Fibroblast of lung (primary cell): ENCODE data around the gene DHFR. TPM values are rescaled to one million over a fixed set of nuclear protein-coding genes. Genes with fewer than 3 reads are reported as not detected.

Experiments used
- DNase-seq, 2 donors: peaks; one replicate each; pipeline versions ENCODE4 v3.0.0 to v3.0.0-alpha.2; 2010; ENCODE audit warnings: low read depth in 2 of 2
- H2AFZ ChIP-seq: 2 replicates; pipeline ENCODE4 v1.5.1; 2012; ENCODE audit warnings: low read length, control low read depth, inconsistent platforms
- H3K27ac ChIP-seq: 2 replicates; pipeline ENCODE4 v1.5.1; 2011; ENCODE audit warnings: low read length, control low read depth; ENCODE audit not compliant: insufficient read depth
- H3K27me3 ChIP-seq: 2 replicates; pipeline ENCODE4 v1.5.1; 2011; ENCODE audit warnings: mild to moderate bottlenecking, low read length; ENCODE audit not compliant: control insufficient read depth, insufficient read depth
- H3K36me3 ChIP-seq: 2 replicates; pipeline ENCODE4 v1.5.1; 2011; ENCODE audit warnings: low read length; ENCODE audit not compliant: control insufficient read depth, insufficient read depth
- H3K4me1 ChIP-seq: 2 replicates; pipeline ENCODE4 v1.5.1; 2011; ENCODE audit warnings: low read length; ENCODE audit not compliant: control insufficient read depth, insufficient read depth; ENCODE audit errors: extremely low read depth
- H3K4me2 ChIP-seq: 2 replicates; pipeline ENCODE4 v1.5.1; 2011; ENCODE audit warnings: low read length, control low read depth; ENCODE audit not compliant: insufficient read depth; ENCODE audit errors: extremely low read depth
- H3K4me3 ChIP-seq, 4 experiments: fragments of 200-600 bp in 1 of 4; sonication (generic) in 1 of 4; replicated peaks in 1 of 4; 2 replicates each; pipeline ENCODE4 v1.5.1; 2011 to 2016; ENCODE audit warnings: low read length in 4 of 4, low read depth in 3 of 4, mild to moderate bottlenecking in 3 of 4, control low read depth in 2 of 4, inconsistent platforms in 1 of 4, mixed read lengths in 1 of 4; ENCODE audit not compliant: insufficient read depth in 1 of 4; ENCODE audit errors: control extremely low read depth in 1 of 4
- H3K79me2 ChIP-seq: 2 replicates; pipeline ENCODE4 v1.5.1; 2012; ENCODE audit warnings: mild to moderate bottlenecking, low read length, inconsistent platforms; ENCODE audit not compliant: control insufficient read depth, insufficient read depth
- H3K9ac ChIP-seq: 2 replicates; pipeline ENCODE4 v1.5.1; 2011; ENCODE audit warnings: mild to moderate bottlenecking, low read length, control low read depth; ENCODE audit not compliant: insufficient read depth
- H3K9me3 ChIP-seq: 2 replicates; pipeline ENCODE4 v1.5.1; 2012; ENCODE audit warnings: low read depth, low read length; ENCODE audit not compliant: control insufficient read depth, insufficient read depth
- H4K20me1 ChIP-seq: 2 replicates; pipeline ENCODE4 v1.5.1; 2011; ENCODE audit warnings: low read length; ENCODE audit not compliant: control insufficient read depth, insufficient read depth; ENCODE audit errors: extremely low read depth
- EZH2 ChIP-seq: IDR thresholded peaks from 2 replicates; pipeline ENCODE4 v1.5.1; 2012; ENCODE audit warnings: low read length, control low read depth, mild to moderate bottlenecking; ENCODE audit errors: missing control alignments
- polyA plus RNA-seq, 2 donors: library from polyadenylated mRNA; depleted of rRNA in 1 of 2; stranded (reverse) in 1 of 2; unstranded in 1 of 2; fragments of >200 nt; gene quantifications; 2 replicates each; pipeline ENCODE4 v1.2.1, GENCODE V29; 2011 to 2012; ENCODE audit warnings: missing spikeins in 1 of 2
- total RNA-seq: library from RNA; depleted of rRNA; stranded (reverse); fragments of >200 nt; gene quantifications from 2 replicates; pipeline ENCODE4 v1.2.1, GENCODE V29; 2014
- TF ChIP-seq, protein P1 (sequence below), 2 donors: IDR thresholded peaks in 1 of 2; conservative IDR thresholded peaks in 1 of 2; 1 replicate in 1 of 2; 2 replicates in 1 of 2; pipeline ENCODE4 v1.5.1; 2011 to 2012; ENCODE audit warnings: low read length in 2 of 2, control low read depth in 1 of 2, inconsistent platforms in 1 of 2, low read depth in 1 of 2, mild to moderate bottlenecking in 1 of 2

DHFR gene
- total and polyA plus RNA-seq, 2 donors (not counting 1 experiment from before 2014, with no cell fraction given) = 9.7 to 22.2 TPM

DNA sequence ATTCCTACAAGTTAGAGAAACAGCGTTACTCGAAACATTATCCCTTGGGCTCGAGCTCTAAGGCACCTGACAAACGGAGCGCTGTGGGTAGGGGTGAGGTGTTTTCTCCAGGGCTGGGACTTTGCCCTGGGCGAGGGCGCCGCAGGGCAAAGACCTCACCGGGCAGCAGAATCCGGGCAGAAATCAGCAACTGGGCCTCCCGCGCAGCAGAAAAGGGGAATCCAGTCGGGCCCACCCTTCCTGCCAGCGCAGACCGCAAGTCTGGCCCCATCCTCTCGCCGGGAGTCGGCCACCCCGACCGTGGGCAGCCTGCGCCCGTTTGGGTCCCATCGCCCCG lies 761 bp downstream of the DHFR start:
- Histone ChIP-seq H2AFZ (no peak overlapping the region), H3K9ac (peak overlapping the region; percentile 67), H3K9me3 (no peaks in the 10 kb centered on the region), H3K36me3 (no peaks in the 10 kb centered on the region), H4K20me1 (no peaks in the 10 kb centered on the region), H3K4me1 (no peaks in the 10 kb centered on the region), H3K4me2 (peak overlapping the region; percentile 88), H3K4me3 (peak overlapping the region; percentile 58 to 89 (median 80)), H3K27ac (peak overlapping the region; percentile 75), H3K27me3 (no peaks in the 10 kb centered on the region), H3K79me2 (peaks cover 12% of the 10 kb centered on the region)
- TF ChIP-seq EZH2 = no peak
- TF ChIP-seq, protein P1, sequence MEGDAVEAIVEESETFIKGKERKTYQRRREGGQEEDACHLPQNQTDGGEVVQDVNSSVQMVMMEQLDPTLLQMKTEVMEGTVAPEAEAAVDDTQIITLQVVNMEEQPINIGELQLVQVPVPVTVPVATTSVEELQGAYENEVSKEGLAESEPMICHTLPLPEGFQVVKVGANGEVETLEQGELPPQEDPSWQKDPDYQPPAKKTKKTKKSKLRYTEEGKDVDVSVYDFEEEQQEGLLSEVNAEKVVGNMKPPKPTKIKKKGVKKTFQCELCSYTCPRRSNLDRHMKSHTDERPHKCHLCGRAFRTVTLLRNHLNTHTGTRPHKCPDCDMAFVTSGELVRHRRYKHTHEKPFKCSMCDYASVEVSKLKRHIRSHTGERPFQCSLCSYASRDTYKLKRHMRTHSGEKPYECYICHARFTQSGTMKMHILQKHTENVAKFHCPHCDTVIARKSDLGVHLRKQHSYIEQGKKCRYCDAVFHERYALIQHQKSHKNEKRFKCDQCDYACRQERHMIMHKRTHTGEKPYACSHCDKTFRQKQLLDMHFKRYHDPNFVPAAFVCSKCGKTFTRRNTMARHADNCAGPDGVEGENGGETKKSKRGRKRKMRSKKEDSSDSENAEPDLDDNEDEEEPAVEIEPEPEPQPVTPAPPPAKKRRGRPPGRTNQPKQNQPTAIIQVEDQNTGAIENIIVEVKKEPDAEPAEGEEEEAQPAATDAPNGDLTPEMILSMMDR (conservative IDR thresholded peaks at IDR 0.05 in 1 of 2, IDR thresholded peaks at IDR 0.05 in 1 of 2; ENCODE audit: low read depth in 1 of 2, low read length in 2 of 2) = no peak
- no peak for DNase-seq

DNA sequence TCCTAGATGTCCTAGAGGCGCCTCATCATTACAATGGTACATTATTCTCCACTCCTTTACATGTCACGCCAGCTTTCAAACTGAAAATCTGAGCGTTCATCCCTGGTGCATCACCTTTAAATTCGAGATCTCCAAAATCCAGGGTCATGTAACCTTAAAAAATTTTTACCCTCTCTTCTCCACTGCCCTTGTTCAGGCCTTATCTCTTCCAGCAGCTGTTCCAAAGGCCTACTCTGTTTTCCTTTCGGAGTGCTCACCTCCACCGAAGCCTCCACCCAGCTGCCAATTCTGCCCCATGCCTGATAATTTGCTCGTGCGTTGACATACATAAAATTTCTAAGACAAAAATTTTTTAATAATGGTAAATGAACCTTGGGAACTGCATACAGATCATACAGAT lies 1.3 kb downstream of the DHFR start:
- H2AFZ ChIP-seq = no peak overlapping the region
- no peaks in the 10 kb centered on the region for H4K20me1 ChIP-seq
- H3K27me3 ChIP-seq = no peaks in the 10 kb centered on the region
- H3K9ac ChIP-seq = no peak overlapping the region
- H3K4me3 ChIP-seq = peak overlapping the region; percentile 58 to 89 (median 80)
- TF ChIP-seq EZH2 = no peak
- TF ChIP-seq, protein P1 (conservative IDR thresholded peaks at IDR 0.05 in 1 of 2, IDR thresholded peaks at IDR 0.05 in 1 of 2; ENCODE audit: low read depth in 1 of 2, low read length in 2 of 2) = no peak
- peak overlapping the region; percentile 88 for H3K4me2 ChIP-seq
- H3K36me3 ChIP-seq = no peaks in the 10 kb centered on the region
- no peaks in the 10 kb centered on the region for H3K4me1 ChIP-seq
- H3K79me2 ChIP-seq = peaks cover 12% of the 10 kb centered on the region
- no peak overlapping the region for H3K27ac ChIP-seq
- no peak for DNase-seq
- no peaks in the 10 kb centered on the region for H3K9me3 ChIP-seq

DNA sequence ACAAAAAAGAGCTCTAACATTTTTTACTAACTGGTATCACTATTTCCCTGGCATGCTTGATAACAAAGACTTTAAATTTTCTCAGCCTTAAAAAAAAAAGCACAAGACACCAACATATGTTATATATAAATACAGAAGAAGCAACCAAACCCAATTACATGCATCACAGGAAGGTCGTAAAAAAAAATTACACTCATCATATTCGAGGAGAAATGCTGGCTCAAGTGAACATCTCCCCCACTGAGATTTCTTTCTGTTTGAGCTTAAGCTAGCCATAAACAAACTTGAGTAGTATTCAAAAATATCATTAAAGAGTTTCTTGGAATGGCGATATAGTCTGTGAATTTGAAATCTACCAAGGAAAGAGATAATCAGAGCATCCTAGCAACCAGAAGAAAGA lies 7.9 kb downstream of the DHFR start:
- H2AFZ ChIP-seq = no peak overlapping the region
- no peaks in the 10 kb centered on the region for H3K27me3 ChIP-seq
- H3K27ac ChIP-seq = no peak overlapping the region
- H4K20me1 ChIP-seq = no peaks in the 10 kb centered on the region
- DNase-seq = no peak
- TF ChIP-seq EZH2 = no peak
- TF ChIP-seq, protein P1 (conservative IDR thresholded peaks at IDR 0.05 in 1 of 2, IDR thresholded peaks at IDR 0.05 in 1 of 2; ENCODE audit: low read depth in 1 of 2, low read length in 2 of 2) = no peak
- no peaks in the 10 kb centered on the region for H3K79me2 ChIP-seq
- no peak overlapping the region for H3K9ac ChIP-seq
- peaks cover 3% of the 10 kb centered on the region for H3K36me3 ChIP-seq
- H3K4me2 ChIP-seq = no peak overlapping the region
- no peaks in the 10 kb centered on the region for H3K4me1 ChIP-seq
- no peak overlapping the region for H3K4me3 ChIP-seq
- no peaks in the 10 kb centered on the region for H3K9me3 ChIP-seq
